ENCODE data around the gene AARS2. TPM values are rescaled to one million over a fixed set of nuclear protein-coding genes. Genes with fewer than 3 reads are reported as not detected.

Gene AARS2
- total and polyA plus RNA-seq, 2 donors (not counting 1 experiment from before 2014, with no cell fraction given) = 3.4 to 24.3 TPM

DNA sequence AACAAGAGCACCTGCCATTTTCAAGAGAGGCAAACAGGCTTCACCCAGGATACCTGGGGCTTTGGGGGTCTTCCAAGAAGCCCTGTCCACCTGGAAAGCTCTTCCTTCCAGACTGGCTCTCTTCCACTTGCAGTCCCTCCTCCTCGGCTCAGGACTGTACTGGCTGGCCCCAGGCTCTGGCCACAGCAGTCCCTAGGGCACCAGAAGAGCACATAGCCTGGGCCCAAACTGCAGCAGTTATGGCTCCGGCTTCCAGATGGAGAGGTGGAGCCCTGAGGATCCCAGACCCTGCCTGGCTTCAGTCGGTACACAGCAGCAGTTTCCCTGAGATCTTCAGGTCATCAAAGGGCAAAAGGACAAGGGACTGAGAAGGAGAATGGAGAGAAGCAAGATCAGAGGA, 54.2 kb downstream of the AARS2 start:
- Histone ChIP-seq H3K4me1 (ENCODE audit: control insufficient read depth, extremely low read depth, insufficient read depth, low read length) (peaks cover 9% of the 10 kb centered on the region), H2AFZ (ENCODE audit: low read length) (no peak overlapping the region), H3K36me3 (ENCODE audit: control insufficient read depth, insufficient read depth, low read length) (peaks cover 10% of the 10 kb centered on the region), H3K79me2 (ENCODE audit: control insufficient read depth, insufficient read depth, low read length) (peaks cover 21% of the 10 kb centered on the region), H3K9me3 (ENCODE audit: control insufficient read depth, insufficient read depth, low read depth, low read length) (no peaks in the 10 kb centered on the region), H3K4me2 (ENCODE audit: extremely low read depth, insufficient read depth, low read length) (no peak overlapping the region), H3K27me3 (ENCODE audit: control insufficient read depth, insufficient read depth, low read length) (no peaks in the 10 kb centered on the region), H4K20me1 (ENCODE audit: control insufficient read depth, extremely low read depth, insufficient read depth, low read length) (no peaks in the 10 kb centered on the region), H3K4me3 (replicated peaks in 1 of 4; ENCODE audit: control extremely low read depth in 1 of 4, insufficient read depth in 1 of 4, low read depth in 3 of 4, low read length in 4 of 4) (no peak overlapping the region), H3K9ac (ENCODE audit: insufficient read depth, low read length) (no peak overlapping the region), H3K27ac (ENCODE audit: insufficient read depth, low read length) (no peak overlapping the region)
- TF ChIP-seq CTCF (conservative IDR thresholded peaks at IDR 0.05 in 1 of 2, IDR thresholded peaks at IDR 0.05 in 1 of 2; ENCODE audit: low read depth in 1 of 2, low read length in 2 of 2) (no peak), EZH2 (IDR thresholded peaks at IDR 0.05; ENCODE audit: low read length, missing control alignments) (no peak)
- DNase-seq (ENCODE audit: low read depth in 2 of 2) = no peak

GRCh38 chr6:44258325-44258863, 54.8 kb downstream of the AARS2 start:
- H3K4me3 ChIP-seq (replicated peaks in 1 of 4; ENCODE audit: control extremely low read depth in 1 of 4, insufficient read depth in 1 of 4, low read depth in 3 of 4, low read length in 4 of 4) = no peak overlapping the region
- H3K27ac ChIP-seq (ENCODE audit: insufficient read depth, low read length) = no peak overlapping the region
- H3K36me3 ChIP-seq (ENCODE audit: control insufficient read depth, insufficient read depth, low read length) = peaks cover 11% of the 10 kb centered on the region
- DNase-seq (ENCODE audit: low read depth in 2 of 2) = no peak
- peaks cover 6% of the 10 kb centered on the region for H3K4me1 ChIP-seq (ENCODE audit: control insufficient read depth, extremely low read depth, insufficient read depth, low read length)
- no peaks in the 10 kb centered on the region for H4K20me1 ChIP-seq (ENCODE audit: control insufficient read depth, extremely low read depth, insufficient read depth, low read length)
- no peak overlapping the region for H2AFZ ChIP-seq (ENCODE audit: low read length)
- peaks cover 21% of the 10 kb centered on the region for H3K79me2 ChIP-seq (ENCODE audit: control insufficient read depth, insufficient read depth, low read length)
- H3K9me3 ChIP-seq (ENCODE audit: control insufficient read depth, insufficient read depth, low read depth, low read length) = no peaks in the 10 kb centered on the region
- no peak overlapping the region for H3K9ac ChIP-seq (ENCODE audit: insufficient read depth, low read length)
- no peak overlapping the region for H3K4me2 ChIP-seq (ENCODE audit: extremely low read depth, insufficient read depth, low read length)
- no peak for TF ChIP-seq EZH2 (IDR thresholded peaks at IDR 0.05; ENCODE audit: low read length, missing control alignments)
- TF ChIP-seq CTCF (conservative IDR thresholded peaks at IDR 0.05 in 1 of 2, IDR thresholded peaks at IDR 0.05 in 1 of 2; ENCODE audit: low read depth in 1 of 2, low read length in 2 of 2) = no peak
- no peaks in the 10 kb centered on the region for H3K27me3 ChIP-seq (ENCODE audit: control insufficient read depth, insufficient read depth, low read length)

DNA sequence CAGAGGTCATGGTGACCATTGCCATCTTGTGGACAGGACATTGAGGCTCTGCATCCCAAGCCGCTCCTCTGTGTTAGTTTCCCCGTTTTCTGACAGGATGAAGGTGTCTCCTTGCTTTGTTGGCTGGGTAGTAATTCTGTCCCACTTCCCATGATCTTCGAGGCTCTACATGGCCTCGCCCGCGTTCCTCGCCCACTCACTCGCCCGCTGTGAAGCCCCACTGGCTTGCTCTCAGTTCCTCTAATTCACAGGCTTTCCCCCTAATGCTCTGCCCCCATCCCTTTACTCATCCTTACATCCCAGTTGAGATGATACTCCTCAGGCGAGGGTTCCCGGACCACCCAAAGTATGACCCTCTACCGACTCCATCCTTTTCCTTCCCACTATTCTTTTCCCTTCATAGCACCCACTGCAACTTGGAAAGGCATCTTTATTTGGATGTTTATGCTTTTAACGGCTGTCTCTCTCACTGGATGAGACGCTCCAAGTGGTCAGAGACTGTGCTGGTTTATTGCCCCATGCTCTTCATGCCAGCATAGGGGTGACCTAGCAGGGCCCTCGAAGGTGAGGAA, 55.3 kb downstream of the AARS2 start:
- Histone ChIP-seq H4K20me1 (ENCODE audit: control insufficient read depth, extremely low read depth, insufficient read depth, low read length) (no peaks in the 10 kb centered on the region), H3K27me3 (ENCODE audit: control insufficient read depth, insufficient read depth, low read length) (no peaks in the 10 kb centered on the region), H2AFZ (ENCODE audit: low read length) (peak overlapping the region; percentile 97), H3K9ac (ENCODE audit: insufficient read depth, low read length) (peak overlapping the region; percentile 40), H3K4me3 (replicated peaks in 1 of 4; ENCODE audit: control extremely low read depth in 1 of 4, insufficient read depth in 1 of 4, low read depth in 3 of 4, low read length in 4 of 4) (peak overlapping the region; percentile 16 to 91 (median 44)), H3K4me1 (ENCODE audit: control insufficient read depth, extremely low read depth, insufficient read depth, low read length) (peaks cover 6% of the 10 kb centered on the region), H3K9me3 (ENCODE audit: control insufficient read depth, insufficient read depth, low read depth, low read length) (no peaks in the 10 kb centered on the region), H3K79me2 (ENCODE audit: control insufficient read depth, insufficient read depth, low read length) (peaks cover 25% of the 10 kb centered on the region), H3K4me2 (ENCODE audit: extremely low read depth, insufficient read depth, low read length) (peak overlapping the region; percentile 92), H3K36me3 (ENCODE audit: control insufficient read depth, insufficient read depth, low read length) (peaks cover 14% of the 10 kb centered on the region), H3K27ac (ENCODE audit: insufficient read depth, low read length) (peak overlapping the region; percentile 34)
- TF ChIP-seq EZH2 (IDR thresholded peaks at IDR 0.05; ENCODE audit: low read length, missing control alignments) (no peak), CTCF (conservative IDR thresholded peaks at IDR 0.05 in 1 of 2, IDR thresholded peaks at IDR 0.05 in 1 of 2; ENCODE audit: low read depth in 1 of 2, low read length in 2 of 2) (peak in 1 of 2 donors; percentile 11)
- no peak for DNase-seq (ENCODE audit: low read depth in 2 of 2)

Measured in fibroblast of lung (primary cell).